ENCODE results near the gene SOST. TPM values are rescaled to one million over a fixed set of nuclear protein-coding genes. Genes with fewer than 3 reads are reported as not detected.

SOST gene
- total RNA-seq, result not detected in 2 replicates

DNA sequence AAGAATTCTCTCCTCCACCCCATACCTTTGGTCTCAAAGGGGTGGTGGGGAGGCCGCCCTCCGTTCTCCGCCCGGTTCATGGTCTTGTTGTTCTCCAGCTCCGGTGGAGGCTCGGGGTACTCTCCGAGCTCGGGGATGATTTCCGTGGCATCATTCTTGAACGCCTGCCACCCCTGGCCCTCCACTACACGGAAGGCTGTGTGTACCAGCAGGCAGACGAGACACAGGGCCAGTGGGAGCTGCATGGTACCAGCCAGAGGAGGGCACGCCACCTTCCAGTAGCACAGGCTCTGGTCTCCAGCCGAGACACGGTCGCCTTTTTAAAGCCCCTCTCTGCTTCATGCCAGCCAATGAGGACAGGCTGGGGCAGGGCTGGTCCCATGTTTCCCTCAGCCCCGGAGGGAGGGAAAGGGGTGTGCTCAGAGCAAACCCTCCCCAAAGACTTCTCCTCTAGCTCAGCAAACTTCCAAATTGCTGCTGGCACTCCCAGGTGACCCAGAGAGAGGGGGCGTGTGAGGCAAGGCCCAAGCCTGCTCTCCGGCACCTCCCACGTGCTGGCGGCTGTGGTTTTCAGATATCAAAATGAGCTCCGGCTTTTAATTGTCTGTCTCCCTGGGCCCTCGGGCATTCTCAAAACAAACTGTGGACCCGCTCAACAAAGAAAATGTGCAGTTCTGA, at the start of gene SOST:
Gene SOST, minus strand, starts transcription at position 295 of the 678 bp plus-strand sequence. Its CDS starts 50 bp downstream, at position 245.

DNA sequence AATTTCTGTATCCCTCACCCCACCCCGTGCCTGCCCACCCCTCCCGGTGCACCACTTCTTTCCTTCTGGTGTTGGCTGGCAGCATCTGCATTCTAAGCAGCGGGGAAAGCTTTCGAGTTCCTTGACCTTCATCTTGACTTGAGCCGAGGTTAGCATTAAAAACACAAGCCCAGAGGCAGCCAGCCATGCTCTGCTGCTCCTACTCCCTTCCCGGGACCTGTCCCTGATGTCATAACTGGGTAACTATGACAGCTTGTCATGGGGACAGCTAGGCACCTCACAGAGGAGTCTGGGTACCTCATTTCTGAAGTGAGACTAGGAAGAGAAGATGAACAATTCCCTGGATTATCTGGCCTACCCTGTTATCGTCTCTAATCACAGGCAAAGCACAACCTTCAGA, 21.5 kb upstream of the SOST start, which contains the start of gene CFAP97D1:
Gene CFAP97D1, plus strand, starts transcription at position 301 of the 400 bp plus-strand sequence. Its CDS starts 28 bp downstream, at position 329.

GRCh38 chr17:43778337-43779144, 19.9 kb upstream of the SOST start, which contains the start of gene DUSP3:
DUSP3 (minus strand) TSS chr17:43778977; CDS start chr17:43778924, 53 bp downstream.

Other genes with a start within 250 kb of the SOST start
- gene ETV4, start 212.5 kb downstream of the SOST start, total RNA-seq, result 10.9 and 17.0 TPM in 2 replicates
- gene MEOX1, start 96.9 kb downstream of the SOST start, total RNA-seq, result 0.54 TPM in 1 of 2 replicates, not detected in the other
- gene DUSP3, start 20.2 kb upstream of the SOST start, total RNA-seq, result 32.9 and 42.4 TPM in 2 replicates
- gene CFAP97D1, start 21.6 kb upstream of the SOST start, total RNA-seq, result not detected in 2 replicates
- 4.4 and 6.3 TPM in 2 replicates for gene MPP3, start 74.4 kb upstream of the SOST start, total RNA-seq
- not detected in 2 replicates for gene CD300LG, start 88.4 kb upstream of the SOST start, total RNA-seq
- 5.2 and 10.3 TPM in 2 replicates for gene MPP2, start 148.7 kb upstream of the SOST start, total RNA-seq
- gene PPY, start 183.7 kb upstream of the SOST start, total RNA-seq, result not detected in 2 replicates
- not detected in 2 replicates for gene PYY, start 195.1 kb upstream of the SOST start, total RNA-seq
- gene NAGS, start 245.8 kb upstream of the SOST start, total RNA-seq, result 2.2 and 3.9 TPM in 2 replicates

Data from cardiac atrium fibroblast (primary cell).